Activated CD4-positive, CD25-positive, alpha-beta regulatory T cell (primary cell): ENCODE results near the gene FNTB.

ENCODE experiments used
- DNase-seq, 4 experiments: peaks; one replicate each; lab custom pipeline; 2025; lab: John Stamatoyannopoulos, UW

Gene FNTB

GRCh38 chr14:64953310-64953654 is 33.4 kb upstream of the FNTB start:
- no peak for DNase-seq

- no peak for DNase-seq
Observed at GRCh38 chr14:64953661-64954060, 33.0 kb upstream of the FNTB start.

GRCh38 chr14:64954491-64955240 is 32.0 kb upstream of the FNTB start:
- no peak for DNase-seq

- DNase-seq = no peak
Observed at GRCh38 chr14:64955297-64955696, 31.4 kb upstream of the FNTB start.

GRCh38 chr14:64956697-64957406 is 29.8 kb upstream of the FNTB start:
- DNase-seq = no peak

GRCh38 chr14:64958201-64958600 is 28.5 kb upstream of the FNTB start:
- DNase-seq = no peak

GRCh38 chr14:64958743-64959142 is 28.0 kb upstream of the FNTB start:
- no peak for DNase-seq

- no peak for DNase-seq
Observed at GRCh38 chr14:64960762-64961276, 25.9 kb upstream of the FNTB start.

- no peak for DNase-seq
Observed at GRCh38 chr14:64963611-64964010, 23.1 kb upstream of the FNTB start.

GRCh38 chr14:64965356-64966000 is 21.2 kb upstream of the FNTB start:
- no peak for DNase-seq

- DNase-seq = no peak
Observed at GRCh38 chr14:64966976-64967375, 19.7 kb upstream of the FNTB start.

GRCh38 chr14:64968167-64968566 is 18.5 kb upstream of the FNTB start:
- no peak for DNase-seq

- no peak for DNase-seq
Observed at GRCh38 chr14:64968651-64969050, 18.0 kb upstream of the FNTB start.

GRCh38 chr14:64970041-64970440 is 16.7 kb upstream of the FNTB start:
- no peak for DNase-seq

GRCh38 chr14:64970776-64971477 is 15.8 kb upstream of the FNTB start:
- no peak for DNase-seq

GRCh38 chr14:64971491-64971942 is 15.2 kb upstream of the FNTB start:
- DNase-seq = no peak

- no peak for DNase-seq
Observed at GRCh38 chr14:64971943-64972791, 14.5 kb upstream of the FNTB start, which contains the start of gene RAB15. Gene RAB15 (minus strand): TSS chr14:64972336. CDS start chr14:64972076, 260 bp downstream.

GRCh38 chr14:64973026-64973442 is 13.7 kb upstream of the FNTB start:
- DNase-seq = no peak

- DNase-seq = no peak
Observed at GRCh38 chr14:64973826-64974225, 12.9 kb upstream of the FNTB start.

GRCh38 chr14:64974563-64974962 is 12.1 kb upstream of the FNTB start:
- DNase-seq = no peak
